Peyer's patch (tissue), 4 donors: ENCODE results near the gene HOXC11. TPM values are rescaled to one million over a fixed set of nuclear protein-coding genes. Genes with fewer than 3 reads are reported as not detected.

Source experiments
- DNase-seq, 3 donors: peaks; one replicate each; pipeline ENCODE4 v3.0.0-alpha.2; 2017 to 2019
- H3K27ac ChIP-seq, 4 donors: fragments of 200-600 bp; sonication (generic); one replicate each; pipeline ENCODE4 v1.5.1; 2016 to 2019
- H3K27me3 ChIP-seq, 2 donors: fragments of 200-600 bp; sonication (generic); one replicate each; pipeline ENCODE4 v1.5.1; 2019
- H3K36me3 ChIP-seq, 3 donors: fragments of 200-600 bp; sonication (generic); one replicate each; pipeline ENCODE4 v1.5.1; 2016 to 2019
- H3K4me1 ChIP-seq, 4 donors: fragments of 200-600 bp; sonication (generic); one replicate each; pipeline ENCODE4 v1.5.1; 2016 to 2019
- H3K4me3 ChIP-seq, 4 donors: fragments of 200-600 bp; sonication (generic); 1 replicate in 3 of 4; 2 replicates in 1 of 4; pipeline ENCODE4 v1.5.1; 2016 to 2019; ENCODE audit warnings: mild to moderate bottlenecking in 1 of 4
- H3K9me3 ChIP-seq, 4 donors: fragments of 200-600 bp; sonication (generic); one replicate each; pipeline ENCODE4 v1.5.1; 2016 to 2019; ENCODE audit warnings: mild to moderate bottlenecking in 1 of 4
- CTCF ChIP-seq, 6 experiments: fragments of 450-650 bp in 4 of 6; fragments of 200-600 bp in 2 of 6; sonication (generic) in 1 of 6; IDR thresholded peaks; one replicate each; pipeline ENCODE4 v1.5.1; 2017 to 2019; ENCODE audit warnings: antibody characterized with exemption in 6 of 6, mild to moderate bottlenecking in 3 of 6, moderate library complexity in 1 of 6
- POLR2A ChIP-seq, 2 donors: fragments of 450-650 bp; IDR thresholded peaks; one replicate each; pipeline ENCODE4 v1.5.1; 2017; ENCODE audit warnings: antibody characterized with exemption in 2 of 2, mild to moderate bottlenecking in 2 of 2, moderate library complexity in 2 of 2
- total RNA-seq, 4 donors: library from RNA; depleted of rRNA; stranded (reverse); fragments of >200 nt; gene quantifications; one replicate each; pipeline ENCODE4 v1.1.0, GENCODE V29; 2016

HOXC11 gene
- total RNA-seq = under 1 TPM in 3 of 4 donors, not detected in 1; 0.40 to 0.76 (median 0.70) TPM

GRCh38 chr12:53972722-53973235 lies at the start of gene HOXC11:
Gene HOXC11 (plus strand): TSS chr12:53973126. CDS start chr12:53973242, 116 bp downstream.
- Histone ChIP-seq H3K4me1 (peaks cover 0 to 25% (median 14%) of the 10 kb centered on the region in 4 donors), H3K4me3 (peak within 1 kb of the TSS in 2 of 4 donors; percentile 46 to 63), H3K27ac (no peak within 1 kb of the TSS), H3K9me3 (peaks cover 0 to 6% (median 0%) of the 10 kb centered on the region in 4 donors), H3K27me3 (peaks cover 0 to 73% of the 10 kb centered on the region in 2 donors), H3K36me3 (no peaks in the 10 kb centered on the region)
- peak in 1 of 3 donors; percentile 23 for DNase-seq
- TF ChIP-seq CTCF (IDR thresholded peaks at IDR 0.05) (no peak), POLR2A (IDR thresholded peaks at IDR 0.05) (no peak)

- H3K27ac ChIP-seq = no peak overlapping the region
- peaks cover 0 to 45% of the 10 kb centered on the region in 2 donors for H3K27me3 ChIP-seq
- no peaks in the 10 kb centered on the region for H3K36me3 ChIP-seq
- TF ChIP-seq CTCF (IDR thresholded peaks at IDR 0.05) = no peak
- no peak for TF ChIP-seq POLR2A (IDR thresholded peaks at IDR 0.05)
- no peak for DNase-seq
- no peaks in the 10 kb centered on the region for H3K4me1 ChIP-seq
- peaks cover 0 to 5% (median 0%) of the 10 kb centered on the region in 4 donors for H3K9me3 ChIP-seq
- H3K4me3 ChIP-seq = no peak overlapping the region
Measured at GRCh38 chr12:53924521-53925405, 48.2 kb upstream of the HOXC11 start.

- TF ChIP-seq POLR2A (IDR thresholded peaks at IDR 0.05) (no peak), CTCF (IDR thresholded peaks at IDR 0.05) (no peak)
- Histone ChIP-seq H3K27ac (no peak overlapping the region), H3K4me1 (no peaks in the 10 kb centered on the region), H3K27me3 (peaks cover 0 to 51% of the 10 kb centered on the region in 2 donors), H3K36me3 (no peaks in the 10 kb centered on the region), H3K9me3 (peaks cover 0 to 5% (median 0%) of the 10 kb centered on the region in 4 donors), H3K4me3 (no peak overlapping the region)
- no peak for DNase-seq
Measured at GRCh38 chr12:53927220-53928029, 45.5 kb upstream of the HOXC11 start.

GRCh38 chr12:53928054-53928835 lies 44.7 kb upstream of the HOXC11 start:
- TF ChIP-seq CTCF (IDR thresholded peaks at IDR 0.05) (no peak), POLR2A (IDR thresholded peaks at IDR 0.05) (no peak)
- no peak overlapping the region for H3K4me3 ChIP-seq
- H3K27me3 ChIP-seq = peaks cover 0 to 53% of the 10 kb centered on the region in 2 donors

DNA sequence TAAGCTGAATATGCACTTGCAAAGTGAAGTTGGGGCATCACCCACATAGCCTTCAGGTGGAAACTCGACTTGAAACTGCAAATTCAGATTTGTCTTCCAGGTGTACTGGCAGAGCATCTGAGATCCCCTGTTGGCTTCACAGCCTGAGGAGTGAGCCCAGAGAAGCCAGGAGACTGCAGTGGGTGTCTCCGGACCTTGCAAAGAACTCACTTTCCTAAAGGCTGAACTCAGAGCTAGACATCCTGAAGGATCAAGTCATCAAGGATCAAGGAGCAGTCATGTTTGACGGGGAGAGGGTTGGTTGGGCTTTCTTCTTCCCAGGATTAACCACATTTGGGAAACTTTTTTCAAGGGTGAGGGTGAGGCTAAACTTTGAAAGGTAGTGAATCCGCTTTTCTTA lies 43.4 kb upstream of the HOXC11 start:
- Histone ChIP-seq H3K27ac (no peak overlapping the region), H3K36me3 (no peaks in the 10 kb centered on the region), H3K9me3 (peaks cover 0 to 5% (median 0%) of the 10 kb centered on the region in 4 donors), H3K4me1 (no peaks in the 10 kb centered on the region), H3K27me3 (peaks cover 0 to 62% of the 10 kb centered on the region in 2 donors), H3K4me3 (no peak overlapping the region)
- no peak for TF ChIP-seq POLR2A (IDR thresholded peaks at IDR 0.05)
- TF ChIP-seq CTCF (IDR thresholded peaks at IDR 0.05) = no peak
- no peak for DNase-seq

More at GRCh38 chr12:53928054-53928835, 44.7 kb upstream of the HOXC11 start:
- H3K36me3 ChIP-seq = no peaks in the 10 kb centered on the region
- peaks cover 0 to 5% (median 0%) of the 10 kb centered on the region in 4 donors for H3K9me3 ChIP-seq
- H3K4me1 ChIP-seq = no peaks in the 10 kb centered on the region
- no peak overlapping the region for H3K27ac ChIP-seq
- DNase-seq = no peak
